Measurements from ENCODE around the gene BCL2L14.

Gene BCL2L14

GRCh38 chr12:12070674-12071656 lies at the start of gene BCL2L14:
Gene BCL2L14, plus strand, starts transcription at chr12:12070939. Its CDS starts 8,367 bp downstream, at chr12:12079306.
- DNase-seq, result no peak

- no peak for DNase-seq
Observed at GRCh38 chr12:12022306-12022936, 48.3 kb upstream of the BCL2L14 start.

- DNase-seq, result no peak
Observed at GRCh38 chr12:12023456-12023855, 47.3 kb upstream of the BCL2L14 start.

GRCh38 chr12:12024911-12025682 lies 45.6 kb upstream of the BCL2L14 start:
- DNase-seq, result no peak

- DNase-seq, result no peak
Observed at GRCh38 chr12:12025799-12026386, 44.8 kb upstream of the BCL2L14 start.

- DNase-seq, result no peak
Observed at GRCh38 chr12:12028668-12029402, 41.9 kb upstream of the BCL2L14 start.

GRCh38 chr12:12029653-12030052 lies 41.1 kb upstream of the BCL2L14 start:
- no peak for DNase-seq

- no peak for DNase-seq
Observed at GRCh38 chr12:12032260-12032791, 38.4 kb upstream of the BCL2L14 start.

- DNase-seq, result peak; percentile 25
Observed at GRCh38 chr12:12032851-12033797, 37.6 kb upstream of the BCL2L14 start.

GRCh38 chr12:12033824-12034223 lies 36.9 kb upstream of the BCL2L14 start:
- no peak for DNase-seq

- no peak for DNase-seq
Observed at GRCh38 chr12:12034344-12034743, 36.4 kb upstream of the BCL2L14 start.

- no peak for DNase-seq
Observed at GRCh38 chr12:12035229-12035628, 35.5 kb upstream of the BCL2L14 start.

- no peak for DNase-seq
Observed at GRCh38 chr12:12036901-12037300, 33.8 kb upstream of the BCL2L14 start.

- no peak for DNase-seq
Observed at GRCh38 chr12:12039897-12040296, 30.8 kb upstream of the BCL2L14 start.

GRCh38 chr12:12046401-12046800 lies 24.3 kb upstream of the BCL2L14 start:
- no peak for DNase-seq

- DNase-seq, result no peak
Observed at GRCh38 chr12:12047682-12048081, 23.1 kb upstream of the BCL2L14 start.

GRCh38 chr12:12048266-12048665 lies 22.5 kb upstream of the BCL2L14 start:
- DNase-seq, result no peak

- no peak for DNase-seq
Observed at GRCh38 chr12:12048714-12049113, 22.0 kb upstream of the BCL2L14 start.

GRCh38 chr12:12051668-12052067 lies 19.1 kb upstream of the BCL2L14 start:
- no peak for DNase-seq

- no peak for DNase-seq
Observed at GRCh38 chr12:12054993-12055392, 15.7 kb upstream of the BCL2L14 start.

- no peak for DNase-seq
Observed at GRCh38 chr12:12056951-12057350, 13.8 kb upstream of the BCL2L14 start.
